HCT116 (cell line): ENCODE results near the gene TFF1. TPM values are rescaled to one million over a fixed set of nuclear protein-coding genes. Genes with fewer than 3 reads are reported as not detected.

Source experiments
- ATAC-seq: fragments of 200-7000 bp; cut with Tn5 transposase; 2 replicates; pipeline ENCODE4 v1.9.1; 2020; ENCODE audit warnings: mild to moderate bottlenecking, moderate library complexity
- BruUV-seq: library from RNA; stranded (reverse); fragments of 400-500 nt; replicated peaks from 2 replicates; lab custom pipeline; 2021; lab: Mats Ljungman, UMichigan
- CTCF ChIA-PET: fragments of 300-600 bp; sonication (Branson Sonifier 250); formaldehyde crosslinking; loops from one replicate; lab custom pipeline; 2021; ENCODE audit warnings: antibody characterized with exemption; lab: Charles Lee
- POLR2A ChIA-PET: fragments of 300-600, 350-600 bp; sonication (Branson Sonifier 250); formaldehyde crosslinking; loops from one replicate; lab custom pipeline; 2021; ENCODE audit warnings: antibody characterized with exemption; lab: Charles Lee
- RAD21 ChIA-PET, 2 experiments: fragments of 300-600 bp; sonication (Branson Sonifier 250); formaldehyde crosslinking; loops; one replicate each; lab custom pipeline; 2023; ENCODE audit warnings: low total read pairs in 2 of 2; ENCODE audit not compliant: uncharacterized antibody in 2 of 2, unreplicated experiment in 2 of 2, low non-redundant PET in 1 of 2; lab: Charles Lee
- DNase-seq: peaks from one replicate; pipeline ENCODE4 v3.0.0-alpha.2; 2010; ENCODE audit warnings: low read depth, low spot score
- H2AFZ ChIP-seq: fragments of 200-600 bp; shearing (Covaris generic), sonication (generic); 2 replicates; pipeline ENCODE4 v1.6.1; 2017; ENCODE audit warnings: low read depth, mixed run types, mixed read lengths, antibody characterized with exemption, low read length; ENCODE audit not compliant: poor library complexity, severe bottlenecking
- H3K27ac ChIP-seq: 2 replicates; pipeline ENCODE4 v1.5.1; 2012; ENCODE audit warnings: low read depth, low read length
- H3K27me3 ChIP-seq: fragments of 200-600 bp; sonication (generic); 2 replicates; pipeline ENCODE4 v1.6.1; 2016; ENCODE audit warnings: mixed run types, low read length, mixed read lengths; ENCODE audit not compliant: insufficient read depth
- H3K36me3 ChIP-seq, 2 experiments: fragments of 200-500 bp in 1 of 2; fragments of 200-600 bp in 1 of 2; sonication (Bioruptor generic) in 1 of 2; sonication (generic) in 1 of 2; 2 replicates each; pipeline versions ENCODE4 v1.5.1 to v1.6.1; 2014 to 2016; ENCODE audit warnings: low read length in 2 of 2, inconsistent platforms in 1 of 2, mixed read lengths in 1 of 2, mixed run types in 1 of 2; ENCODE audit not compliant: insufficient read depth in 2 of 2, control insufficient read depth in 1 of 2
- H3K4me1 ChIP-seq, 2 experiments: fragments of 200-600 bp in 1 of 2; sonication (generic) in 1 of 2; 2 replicates each; pipeline versions ENCODE4 v1.5.1 to v1.6.1; 2012 to 2017; ENCODE audit warnings: low read length in 2 of 2, inconsistent platforms in 1 of 2, mild to moderate bottlenecking in 1 of 2, mixed read lengths in 1 of 2, mixed run types in 1 of 2, moderate library complexity in 1 of 2; ENCODE audit not compliant: insufficient read depth in 2 of 2, control insufficient read depth in 1 of 2
- H3K4me2 ChIP-seq: fragments of 200-600 bp; sonication (generic); 2 replicates; pipeline ENCODE4 v1.6.1; 2017; ENCODE audit warnings: mixed run types, low read length, mixed read lengths
- H3K4me3 ChIP-seq, 2 experiments: fragments of 200-600 bp in 1 of 2; sonication (generic) in 1 of 2; replicated peaks in 1 of 2; 2 replicates each; pipeline ENCODE4 v1.5.1; 2011 to 2016; ENCODE audit warnings: low read length in 2 of 2, control low read depth in 1 of 2, low read depth in 1 of 2, mild to moderate bottlenecking in 1 of 2, mixed read lengths in 1 of 2, mixed run types in 1 of 2
- H3K79me2 ChIP-seq: fragments of 200-600 bp; sonication (generic); 2 replicates; pipeline ENCODE4 v1.6.1; 2017; ENCODE audit warnings: mild to moderate bottlenecking, mixed run types, low read length, moderate library complexity, mixed read lengths; ENCODE audit not compliant: insufficient read depth
- H3K9ac ChIP-seq: fragments of 200-600 bp; sonication (generic); 2 replicates; pipeline ENCODE4 v1.6.1; 2016; ENCODE audit warnings: low read length, mixed read lengths
- H3K9me2 ChIP-seq: fragments of 200-600 bp; sonication (generic), shearing (Covaris generic); 2 replicates; pipeline ENCODE4 v1.6.1; 2017; ENCODE audit warnings: mixed run types, mild to moderate bottlenecking, moderate library complexity; ENCODE audit not compliant: insufficient read depth
- H3K9me3 ChIP-seq, 2 experiments: fragments of 200-500 bp in 1 of 2; fragments of 200-600 bp in 1 of 2; sonication (Bioruptor generic) in 1 of 2; sonication (generic) in 1 of 2; 2 replicates each; pipeline ENCODE4 v1.6.1; 2014 to 2017; ENCODE audit warnings: low read length in 2 of 2, mixed read lengths in 2 of 2, inconsistent platforms in 1 of 2, low read depth in 1 of 2, mild to moderate bottlenecking in 1 of 2, mixed run types in 1 of 2, moderate library complexity in 1 of 2; ENCODE audit not compliant: control insufficient read depth in 1 of 2, insufficient read depth in 1 of 2
- H4K20me1 ChIP-seq: fragments of 200-600 bp; sonication (generic), shearing (Covaris generic); 2 replicates; pipeline ENCODE4 v1.6.1; 2017; ENCODE audit warnings: mixed run types, mild to moderate bottlenecking, moderate library complexity; ENCODE audit not compliant: insufficient read depth
- ATF3 ChIP-seq: IDR thresholded peaks from 2 replicates; pipeline ENCODE4 v1.6.1; 2012
- CBX3 ChIP-seq: IDR thresholded peaks from 2 replicates; pipeline ENCODE4 v1.6.1; 2012; ENCODE audit warnings: low read depth
- CEBPB ChIP-seq: IDR thresholded peaks from 2 replicates; pipeline ENCODE4 v1.6.1; 2012; ENCODE audit warnings: low read depth
- EGR1 ChIP-seq: IDR thresholded peaks from 2 replicates; pipeline ENCODE4 v1.6.1; 2012; ENCODE audit warnings: low read depth
- ELF1 ChIP-seq: IDR thresholded peaks from 2 replicates; pipeline ENCODE4 v1.6.1; 2012; ENCODE audit warnings: low read depth, borderline replicate concordance
- FOSL1 ChIP-seq: IDR thresholded peaks from 2 replicates; pipeline ENCODE4 v1.6.1; 2012; ENCODE audit warnings: low read depth
- JUND ChIP-seq: IDR thresholded peaks from 2 replicates; pipeline ENCODE4 v1.6.1; 2012
- MAX ChIP-seq: IDR thresholded peaks from 2 replicates; pipeline ENCODE4 v1.6.1; 2012
- POLR2AphosphoS5 ChIP-seq: IDR thresholded peaks from 2 replicates; pipeline ENCODE4 v1.6.1; 2011; ENCODE audit warnings: mild to moderate bottlenecking, low read depth, low read length, moderate library complexity
- RAD21 ChIP-seq: IDR thresholded peaks from 2 replicates; pipeline ENCODE4 v1.6.1; 2012; ENCODE audit warnings: low read depth, mild to moderate bottlenecking
- SIN3A ChIP-seq: IDR thresholded peaks from 2 replicates; pipeline ENCODE4 v1.6.1; 2012; ENCODE audit warnings: low read depth
- SP1 ChIP-seq: IDR thresholded peaks from 2 replicates; pipeline ENCODE4 v1.6.1; 2012; ENCODE audit warnings: low read depth
- SRF ChIP-seq: IDR thresholded peaks from 2 replicates; pipeline ENCODE4 v1.6.1; 2012; ENCODE audit warnings: low read depth
- TCF7L2 ChIP-seq: IDR thresholded peaks from 2 replicates; pipeline ENCODE4 v1.7.0; 2011; ENCODE audit warnings: borderline replicate concordance, inconsistent platforms; ENCODE audit not compliant: insufficient read depth, insufficient read length; ENCODE audit errors: extremely low read depth
- ZBTB33 ChIP-seq: IDR thresholded peaks from 2 replicates; pipeline ENCODE4 v1.6.1; 2011; ENCODE audit warnings: mild to moderate bottlenecking, low read length, moderate library complexity; ENCODE audit not compliant: insufficient replicate concordance; ENCODE audit errors: extremely low read depth
- ZFX ChIP-seq: fragments of 450-650 bp; IDR thresholded peaks from 2 replicates; pipeline ENCODE4 v1.6.1; 2017
- ZNF274 ChIP-seq: fragments of 200-500 bp; sonication (Bioruptor generic); IDR thresholded peaks from 2 replicates; pipeline ENCODE4 v1.6.1; 2014; ENCODE audit warnings: mild to moderate bottlenecking, low read depth, low read length, inconsistent platforms
- intact Hi-C: fragments of 100-400 bp; cut with micrococcal nuclease; formaldehyde crosslinking; loops from 2 replicates; pipeline ENCODE4 v1.10.0; 2022
- total RNA-seq: library from RNA; stranded (reverse); gene quantifications from one replicate; pipeline ENCODE4 v1.2.1, GENCODE V29; 2021; ENCODE audit not compliant: unreplicated experiment

Gene TFF1
- total RNA-seq, 1 experiment from 2014 or later, result 0.61 TPM

- TF ChIP-seq POLR2AphosphoS5, result no peak
- TF ChIP-seq CBX3, result no peak
- no peak for TF ChIP-seq ZFX
- no peak for TF ChIP-seq ELF1
- TF ChIP-seq JUND, result no peak
- Histone ChIP-seq H3K4me1 (no peaks in the 10 kb centered on the region), H3K9ac (no peak overlapping the region), H3K4me3 (no peak overlapping the region), H3K9me2 (no peaks in the 10 kb centered on the region), H4K20me1 (no peaks in the 10 kb centered on the region), H3K9me3 (no peaks in the 10 kb centered on the region), H3K27ac (no peak overlapping the region), H2AFZ (no peak overlapping the region), H3K27me3 (no peaks in the 10 kb centered on the region), H3K36me3 (no peaks in the 10 kb centered on the region), H3K79me2 (no peaks in the 10 kb centered on the region), H3K4me2 (no peak overlapping the region)
- DNase-seq (no peak), ATAC-seq (no peak)
- ChIA-PET RAD21 (no interaction called here), POLR2A (no interaction called here), CTCF (interaction anchor here (1.1 to 2.1 kb wide), 2 partner anchors 11 to 23 kb away, joined by 3 to 7 read pairs; no protein-coding TSS in a partner anchor)
- BruUV-seq, result no TSS peak
- intact Hi-C loops, result no loop called here
Observed at GRCh38 chr21:42404539-42404938, 38.2 kb upstream of the TFF1 start.

GRCh38 chr21:42403611-42404231 is 37.4 kb upstream of the TFF1 start, which contains the start of gene UBASH3A:
Gene UBASH3A, plus strand, starts transcription at chr21:42403902. Its CDS starts 44 bp downstream, at chr21:42403946.
- Histone ChIP-seq H3K9ac (no peak within 1 kb of the TSS), H3K79me2 (no peaks in the 10 kb centered on the region), H3K36me3 (no peaks in the 10 kb centered on the region), H3K4me2 (no peak within 1 kb of the TSS), H3K27me3 (no peaks in the 10 kb centered on the region), H3K9me2 (no peaks in the 10 kb centered on the region), H3K4me3 (no peak within 1 kb of the TSS), H2AFZ (no peak within 1 kb of the TSS), H4K20me1 (no peaks in the 10 kb centered on the region), H3K4me1 (no peaks in the 10 kb centered on the region), H3K9me3 (no peaks in the 10 kb centered on the region), H3K27ac (no peak within 1 kb of the TSS)
- intact Hi-C loops, result no loop called here
- POLR2A ChIA-PET, result no interaction called here
- DNase-seq (no peak), ATAC-seq (no peak)
- no TSS peak for BruUV-seq
- CTCF ChIA-PET, result interaction anchor here (0.6 to 2.1 kb wide), 2 partner anchors 10 to 22 kb away, joined by 3 to 7 read pairs; no protein-coding TSS in a partner anchor
- RAD21 ChIA-PET, result no interaction called here
- no peak for TF ChIP-seq FOSL1
- TF ChIP-seq SIN3A, result no peak
- TF ChIP-seq ZNF274, result no peak
- TF ChIP-seq CEBPB, result no peak
- TF ChIP-seq RAD21, result no peak
- TF ChIP-seq CBX3, result no peak
- TF ChIP-seq ZFX, result no peak
- no peak for TF ChIP-seq TCF7L2
- TF ChIP-seq ATF3, result no peak
- TF ChIP-seq MAX, result no peak
- TF ChIP-seq SRF, result no peak
- no peak for TF ChIP-seq EGR1
- no peak for TF ChIP-seq JUND
- no peak for TF ChIP-seq SP1
- TF ChIP-seq ZBTB33, result no peak
